Activated B cell treated with CpG ODN at 0.5 μM for 24 hours (primary cell): Measurements from ENCODE around the gene GPD2. TPM values are rescaled to one million over a fixed set of nuclear protein-coding genes. Genes with fewer than 3 reads are reported as not detected.

Experiments used
- ATAC-seq: fragments of 200-7000 bp; cut with Tn5 transposase; one replicate; pipeline ENCODE4 v1.10.0; 2021; ENCODE audit warnings: low read depth, mild to moderate bottlenecking, moderate library complexity
- CTCF ChIA-PET: fragments of 350-600 bp; sonication (Branson Sonifier 250); formaldehyde crosslinking; loops from one replicate; lab custom pipeline; 2021; ENCODE audit warnings: antibody characterized with exemption; lab: Charles Lee
- POLR2A ChIA-PET: fragments of 350-600 bp; sonication (Branson Sonifier 250); formaldehyde crosslinking; loops from one replicate; lab custom pipeline; 2021; ENCODE audit warnings: antibody characterized with exemption; lab: Charles Lee
- DNase-seq: peaks from one replicate; pipeline ENCODE4 v3.0.0; 2022
- H3K27ac Mint-ChIP-seq: one replicate; pipeline ENCODE4 v1.8.0; 2020; ENCODE audit warnings: mixed read lengths
- H3K27me3 Mint-ChIP-seq: one replicate; pipeline ENCODE4 v1.8.0; 2021; ENCODE audit warnings: mixed read lengths
- H3K36me3 Mint-ChIP-seq: one replicate; pipeline ENCODE4 v1.8.0; 2021; ENCODE audit warnings: low read depth, mixed read lengths
- H3K4me1 Mint-ChIP-seq: one replicate; pipeline ENCODE4 v1.8.0; 2021; ENCODE audit warnings: mixed read lengths
- H3K4me3 Mint-ChIP-seq: one replicate; pipeline ENCODE4 v1.8.0; 2020; ENCODE audit warnings: mild to moderate bottlenecking, mixed read lengths
- H3K9me3 Mint-ChIP-seq: one replicate; pipeline ENCODE4 v1.8.0; 2020; ENCODE audit warnings: mixed read lengths
- CTCF ChIP-seq: fragments of 200-600 bp; IDR thresholded peaks from one replicate; pipeline ENCODE4 v1.8.0; 2022; ENCODE audit warnings: antibody characterized with exemption, mild to moderate bottlenecking
- intact Hi-C: fragments of 100-400 bp; cut with micrococcal nuclease; formaldehyde crosslinking; loops from one replicate; pipeline ENCODE4 v1.15.1; 2024
- total RNA-seq: library from RNA; stranded (reverse); gene quantifications from 2 replicates; pipeline ENCODE4 v1.2.3, GENCODE V29; 2022

Gene GPD2
- total RNA-seq, 1 donor from 2014 or later = 17.8 TPM

DNA sequence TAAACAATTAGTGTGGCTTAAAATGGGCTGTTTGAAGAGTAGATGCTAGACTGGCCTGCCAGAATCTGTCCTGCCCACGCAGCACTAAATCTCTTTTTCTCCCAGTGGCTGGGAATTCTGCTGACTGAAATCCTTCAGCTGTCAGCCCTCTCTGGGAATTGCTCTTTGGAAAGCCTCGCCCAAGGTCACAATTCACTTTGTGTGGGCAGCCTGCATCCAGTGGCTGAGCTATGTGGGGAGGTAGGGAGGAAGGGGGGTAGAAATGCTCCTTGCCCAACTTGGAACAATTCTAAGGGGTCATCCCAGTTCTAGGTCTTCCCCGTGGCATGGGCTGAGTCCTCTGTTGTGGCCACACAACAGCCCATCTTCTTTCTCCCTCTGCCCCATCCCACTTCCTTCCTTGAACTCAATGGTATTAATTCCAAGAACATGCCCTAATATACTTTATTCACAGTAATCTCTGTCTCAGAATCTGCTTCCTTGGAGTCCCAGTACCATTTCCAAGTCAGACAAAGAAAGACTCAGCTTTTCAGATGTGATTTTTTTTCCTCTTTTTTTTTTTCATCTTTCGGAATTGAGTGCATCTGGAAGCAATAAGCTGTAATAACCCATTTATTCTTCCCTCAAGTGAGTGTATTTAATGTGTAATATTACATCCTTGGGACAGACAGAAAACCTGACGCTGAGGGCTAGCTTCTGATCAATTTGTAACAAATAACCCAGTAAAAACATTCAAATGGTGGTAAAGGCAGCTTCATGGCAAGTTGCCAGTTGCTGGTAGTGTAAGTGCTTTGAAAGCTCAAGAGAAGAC, 189.4 kb downstream of the GPD2 start:
- no peak overlapping the region for H3K27ac Mint-ChIP-seq
- no peak for TF ChIP-seq CTCF
- ChIA-PET POLR2A (no interaction called here), CTCF (no interaction called here)
- peaks cover 5% of the 10 kb centered on the region for H3K27me3 Mint-ChIP-seq
- ATAC-seq = no peak
- H3K9me3 Mint-ChIP-seq = peaks cover 5% of the 10 kb centered on the region
- intact Hi-C loops = no loop called here
- no peak overlapping the region for H3K4me3 Mint-ChIP-seq
- H3K4me1 Mint-ChIP-seq = no peaks in the 10 kb centered on the region
- DNase-seq = no peak
- H3K36me3 Mint-ChIP-seq = no peaks in the 10 kb centered on the region

DNA sequence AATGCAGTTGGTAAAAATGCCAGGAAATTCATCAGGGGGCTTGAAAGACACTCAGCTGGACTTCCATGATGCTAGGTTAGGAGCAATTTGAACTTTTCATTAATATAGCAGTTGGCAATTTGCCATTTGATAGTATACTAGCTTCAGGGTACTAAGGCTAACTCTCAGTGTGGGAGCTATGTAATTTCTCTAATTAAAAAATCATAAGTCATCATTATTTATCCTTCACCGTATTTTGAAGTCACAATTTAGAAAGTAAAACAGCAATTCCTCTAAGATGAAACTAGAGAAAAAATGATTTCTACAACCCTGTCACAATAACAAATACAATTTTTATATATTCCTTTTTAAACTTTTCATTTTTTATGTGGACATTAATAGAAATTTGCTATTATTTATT, 190.8 kb downstream of the GPD2 start:
- intact Hi-C loops = no loop called here
- no peaks in the 10 kb centered on the region for H3K4me1 Mint-ChIP-seq
- no peak overlapping the region for H3K4me3 Mint-ChIP-seq
- no peaks in the 10 kb centered on the region for H3K36me3 Mint-ChIP-seq
- H3K9me3 Mint-ChIP-seq = peaks cover 5% of the 10 kb centered on the region
- ATAC-seq (no peak), DNase-seq (no peak)
- H3K27me3 Mint-ChIP-seq = peaks cover 4% of the 10 kb centered on the region
- ChIA-PET CTCF (no interaction called here), POLR2A (no interaction called here)
- no peak for TF ChIP-seq CTCF
- H3K27ac Mint-ChIP-seq = no peak overlapping the region

- Mint-ChIP-seq H3K4me3 (no peak overlapping the region), H3K27me3 (no peaks in the 10 kb centered on the region), H3K36me3 (no peaks in the 10 kb centered on the region), H3K9me3 (no peaks in the 10 kb centered on the region), H3K27ac (no peak overlapping the region), H3K4me1 (no peaks in the 10 kb centered on the region)
- CTCF ChIA-PET = no interaction called here
- ATAC-seq (no peak), DNase-seq (no peak)
- intact Hi-C loops = no loop called here
- no peak for TF ChIP-seq CTCF
- POLR2A ChIA-PET = no interaction called here
Measured at GRCh38 chr2:156630579-156631337, 194.6 kb downstream of the GPD2 start.

GRCh38 chr2:156635646-156636045, 199.5 kb downstream of the GPD2 start:
- Mint-ChIP-seq H3K27ac (no peak overlapping the region), H3K9me3 (peaks cover 3% of the 10 kb centered on the region), H3K36me3 (no peaks in the 10 kb centered on the region), H3K27me3 (no peaks in the 10 kb centered on the region), H3K4me1 (no peaks in the 10 kb centered on the region), H3K4me3 (no peak overlapping the region)
- ChIA-PET CTCF (no interaction called here), POLR2A (no interaction called here)
- TF ChIP-seq CTCF = no peak
- intact Hi-C loops = no loop called here
- DNase-seq (no peak), ATAC-seq (no peak)

Other genes starting within 250 kb of the GPD2 start
- 6.7 and 7.5 TPM in 2 replicates for gene NR4A2, start 103.7 kb upstream of the GPD2 start, total RNA-seq